HepG2 (cell line): ENCODE results near the gene PIK3C2B. TPM values are rescaled to one million over a fixed set of nuclear protein-coding genes. Genes with fewer than 3 reads are reported as not detected.

ENCODE experiments used
- DRAP1 ChIP-seq: IDR thresholded peaks from 2 replicates; pipeline ENCODE4 v1.6.1; 2016; ENCODE audit warnings: missing genetic modification reagents, missing compliant biosample characterization
- FOSL1 ChIP-seq: sonication (generic); formaldehyde crosslinking; IDR thresholded peaks from 2 replicates; pipeline ENCODE4 v1.9.0; 2021; ENCODE audit warnings: missing genetic modification reagents, borderline replicate concordance
- HMG20B ChIP-seq: conservative IDR thresholded peaks from 2 replicates; pipeline ENCODE4 v1.6.1; 2016; ENCODE audit warnings: missing genetic modification reagents, missing compliant biosample characterization
- LBX2 ChIP-seq: sonication (generic); formaldehyde crosslinking; IDR thresholded peaks from 2 replicates; pipeline ENCODE4 v1.5.0; 2020; ENCODE audit warnings: missing genetic modification reagents, mild to moderate bottlenecking, borderline replicate concordance
- MBNL3 ChIP-seq: fragments of 250-450 bp; sonication (Bioruptor Pico); conservative IDR thresholded peaks from 2 replicates; pipeline ENCODE4 v1.8.0; 2022; ENCODE audit warnings: mild to moderate bottlenecking, inconsistent platforms
- NCOA2 ChIP-seq: sonication (generic); formaldehyde crosslinking; IDR thresholded peaks from 2 replicates; pipeline ENCODE4 v1.8.0; 2022; ENCODE audit warnings: inconsistent platforms
- NFKB2 ChIP-seq: sonication (generic); formaldehyde crosslinking; IDR thresholded peaks from 2 replicates; pipeline ENCODE4 v1.4.0; 2020; ENCODE audit warnings: missing genetic modification reagents, borderline replicate concordance
- NFKBIZ ChIP-seq: IDR thresholded peaks from 2 replicates; pipeline ENCODE4 v1.6.1; 2018; ENCODE audit warnings: missing genetic modification reagents, missing compliant biosample characterization
- RNF219 ChIP-seq: sonication (generic); formaldehyde crosslinking; IDR thresholded peaks from 2 replicates; pipeline ENCODE4 v1.5.0; 2020; ENCODE audit warnings: mild to moderate bottlenecking, missing genetic modification reagents
- SAP130 ChIP-seq: IDR thresholded peaks from 2 replicates; pipeline ENCODE4 v1.6.1; 2016; ENCODE audit warnings: low read depth
- SKI ChIP-seq: fragments of 450-650 bp; IDR thresholded peaks from one replicate; pipeline ENCODE4 v1.6.1; 2018; ENCODE audit warnings: mild to moderate bottlenecking; ENCODE audit not compliant: partially characterized antibody
- SYNCRIP ChIP-seq: fragments of 200-400 bp; formaldehyde crosslinking; IDR thresholded peaks from 2 replicates; pipeline ENCODE4 v1.6.1; 2018; ENCODE audit warnings: mild to moderate bottlenecking, low read depth, low read length; ENCODE audit not compliant: insufficient read depth
- TAF1 ChIP-seq: sonication (generic); formaldehyde crosslinking; IDR thresholded peaks from 2 replicates; pipeline ENCODE4 v1.4.0; 2020; ENCODE audit warnings: missing genetic modification reagents
- TBL1XR1 ChIP-seq: fragments of 150-350 bp; IDR thresholded peaks from 2 replicates; pipeline ENCODE4 v1.6.1; 2014; ENCODE audit warnings: borderline replicate concordance, low read length; ENCODE audit not compliant: partially characterized antibody
- ZFP37 ChIP-seq: sonication (generic); formaldehyde crosslinking; IDR thresholded peaks from 2 replicates; pipeline ENCODE4 v1.4.0; 2020; ENCODE audit warnings: missing genetic modification reagents, borderline replicate concordance
- ZMYM2 ChIP-seq: sonication (generic); formaldehyde crosslinking; IDR thresholded peaks from 2 replicates; pipeline ENCODE4 v1.8.0; 2022; ENCODE audit warnings: mild to moderate bottlenecking, missing genetic modification reagents
- ZNF224 ChIP-seq: sonication (generic); formaldehyde crosslinking; IDR thresholded peaks from 2 replicates; pipeline ENCODE4 v1.5.0; 2020; ENCODE audit warnings: mild to moderate bottlenecking, missing genetic modification reagents
- ZNF275 ChIP-seq: sonication (generic); formaldehyde crosslinking; IDR thresholded peaks from 2 replicates; pipeline ENCODE4 v1.8.0; 2022; ENCODE audit warnings: missing genetic modification reagents, mild to moderate bottlenecking, inconsistent platforms, borderline replicate concordance
- ZNF431 ChIP-seq: sonication (generic); formaldehyde crosslinking; IDR thresholded peaks from 2 replicates; pipeline ENCODE4 v1.9.0; 2022; ENCODE audit warnings: missing genetic modification reagents, low read depth, mild to moderate bottlenecking, borderline replicate concordance
- ZNF549 ChIP-seq: sonication (generic); formaldehyde crosslinking; IDR thresholded peaks from 2 replicates; pipeline ENCODE4 v1.5.0; 2020; ENCODE audit warnings: missing genetic modification reagents
- ZNF740 ChIP-seq: sonication (generic); formaldehyde crosslinking; IDR thresholded peaks from 2 replicates; pipeline ENCODE4 v1.4.0; 2020; ENCODE audit warnings: missing genetic modification reagents
- ZSCAN9 ChIP-seq: IDR thresholded peaks from 2 replicates; pipeline ENCODE4 v1.6.1; 2016; ENCODE audit warnings: borderline replicate concordance
- ZZZ3 ChIP-seq: sonication (generic); formaldehyde crosslinking; IDR thresholded peaks from 2 replicates; pipeline ENCODE4 v1.4.0; 2020; ENCODE audit warnings: missing genetic modification reagents, mild to moderate bottlenecking, borderline replicate concordance
- polyA plus RNA-seq, 8 experiments: library from polyadenylated mRNA; depleted of rRNA in 3 of 8; stranded (reverse) in 7 of 8; unstranded in 1 of 8; fragments of >200 nt; fragmentation: Illumina TruSeq in 4 of 8; extraction: Trizol in 4 of 8; gene quantifications; 2 replicates each; pipeline versions ENCODE4 v1.2.1 to v1.2.3, GENCODE V29; 2011 to 2016; ENCODE audit warnings: low read depth in 4 of 8, missing spikeins in 1 of 8, mixed read lengths in 1 of 8; ENCODE audit not compliant: insufficient read depth in 1 of 8
- total RNA-seq, 5 experiments: library from RNA; depleted of rRNA; stranded (reverse); fragments of >200 nt; fragmentation: Illumina TruSeq; extraction: Trizol; gene quantifications; 2 replicates each; pipeline ENCODE4 v1.2.3, GENCODE V29; 2016; ENCODE audit warnings: low read depth in 1 of 5
- TF ChIP-seq, protein P1 (sequence below): IDR thresholded peaks from 2 replicates; pipeline ENCODE4 v1.6.1; 2018; ENCODE audit warnings: missing genetic modification reagents, mild to moderate bottlenecking, missing compliant biosample characterization

PIK3C2B gene
- total and polyA plus RNA-seq, 2 of the 13 experiments (the other 11 are each of a cell fraction or from before 2014, with no cell fraction given), result 3.4 to 4.5 TPM

- TF ChIP-seq ZNF431 (CRISPR knock-in tag), result no peak; the same call in none of the 2 replicates
- TF ChIP-seq ZZZ3 (CRISPR knock-in tag), result peak; percentile 92; the same call in 1 of the 2 replicates
- TF ChIP-seq NCOA2, result peak; percentile 57; the same call in 1 of the 2 replicates
- TF ChIP-seq ZMYM2 (CRISPR knock-in tag), result 0 out of 2 replicates have a peak, but pooled peaks have one; percentile 48
- TF ChIP-seq NFKBIZ (CRISPR knock-in tag), result peak; percentile 74; the same call in 1 of the 2 replicates
- peak; percentile 83; the same call in 1 of the 2 replicates for TF ChIP-seq ZNF275
- TF ChIP-seq SAP130 (CRISPR knock-in tag), result peak; percentile 93
- no peak for TF ChIP-seq HMG20B (CRISPR knock-in tag)
- no peak for TF ChIP-seq TBL1XR1
- no peak for TF ChIP-seq SYNCRIP
- TF ChIP-seq SKI, result peak; percentile 10
- no peak for TF ChIP-seq LBX2 (CRISPR knock-in tag)
- TF ChIP-seq ZSCAN9, result peak; percentile 58; the same call in 1 of the 2 replicates
- TF ChIP-seq ZNF549 (CRISPR knock-in tag), result no peak
- no peak for TF ChIP-seq MBNL3 (CRISPR knock-in tag)
- peak; percentile 94; the same call in 1 of the 2 replicates for TF ChIP-seq NFKB2 (CRISPR knock-in tag)
- TF ChIP-seq TAF1 (CRISPR knock-in tag), result peak; percentile 95
- peak; percentile 93 for TF ChIP-seq RNF219
- no peak for TF ChIP-seq ZNF224 (CRISPR knock-in tag)
- TF ChIP-seq ZFP37 (CRISPR knock-in tag), result 0 out of 2 replicates have a peak, but pooled peaks have one; percentile 34
- TF ChIP-seq ZNF740 (CRISPR knock-in tag), result peak; percentile 85
- no peak for TF ChIP-seq FOSL1 (CRISPR knock-in tag)
- TF ChIP-seq, protein P1, sequence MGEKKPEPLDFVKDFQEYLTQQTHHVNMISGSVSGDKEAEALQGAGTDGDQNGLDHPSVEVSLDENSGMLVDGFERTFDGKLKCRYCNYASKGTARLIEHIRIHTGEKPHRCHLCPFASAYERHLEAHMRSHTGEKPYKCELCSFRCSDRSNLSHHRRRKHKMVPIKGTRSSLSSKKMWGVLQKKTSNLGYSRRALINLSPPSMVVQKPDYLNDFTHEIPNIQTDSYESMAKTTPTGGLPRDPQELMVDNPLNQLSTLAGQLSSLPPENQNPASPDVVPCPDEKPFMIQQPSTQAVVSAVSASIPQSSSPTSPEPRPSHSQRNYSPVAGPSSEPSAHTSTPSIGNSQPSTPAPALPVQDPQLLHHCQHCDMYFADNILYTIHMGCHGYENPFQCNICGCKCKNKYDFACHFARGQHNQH (CRISPR knock-in tag), result peak; percentile 81; the same call in 1 of the 2 replicates
- peak; percentile 86 for TF ChIP-seq DRAP1
Observed at GRCh38 chr1:204516180-204516879, 21.7 kb upstream of the PIK3C2B start, which contains the start of gene MDM4 (continued).
